ENCODE results near the gene OR1D5. TPM values are rescaled to one million over a fixed set of nuclear protein-coding genes. Genes with fewer than 3 reads are reported as not detected.

OR1D5 gene
- total and polyA plus RNA-seq, 7 experiments from 2014 or later, result not detected

- Mint-ChIP-seq H3K36me3 (peaks cover 0 to 9% (median 0%) of the 10 kb centered on the region in 5 donors), H3K27me3 (peaks cover 0 to 16% (median 10%) of the 10 kb centered on the region in 5 donors), H3K27ac (no peak overlapping the region), H3K4me3 (no peak overlapping the region), H3K4me1 (peaks cover 0 to 11% (median 6%) of the 10 kb centered on the region in 7 donors), H3K9me3 (peaks cover 3 to 24% (median 12%) of the 10 kb centered on the region in 11 donors)
- intact Hi-C loops (cut with micrococcal nuclease), result loop anchor here in 1 of 2 donors (10.0 kb wide), 1 partner anchor 1035 kb away; no protein-coding TSS in a partner anchor
- H3K4me1 ChIP-seq (ENCODE audit: control insufficient read depth in 2 of 2, insufficient read depth in 2 of 2, low read length in 2 of 2), result no peaks in the 10 kb centered on the region
- DNase-seq (no peak), ATAC-seq (peak; percentile 83)
- peaks cover 0 to 18% (median 0%) of the 10 kb centered on the region in 3 experiments for H3K9me3 ChIP-seq (ENCODE audit: control insufficient read depth in 2 of 3, low read length in 3 of 3)
- no peak overlapping the region for H3K27ac ChIP-seq (ENCODE audit: low read depth, low read length)
- CTCF ChIA-PET, result no interaction called here
- no peak overlapping the region for H3K4me3 ChIP-seq (ENCODE audit: low read length)
- H3K36me3 ChIP-seq (ENCODE audit: control insufficient read depth in 2 of 3, insufficient read depth in 3 of 3, low read length in 3 of 3), result no peaks in the 10 kb centered on the region
- H3K27me3 ChIP-seq (ENCODE audit: control insufficient read depth in 2 of 2, insufficient read depth in 2 of 2, low read length in 2 of 2), result no peaks in the 10 kb centered on the region
- POLR2A ChIA-PET, result interaction anchor here (0.7 kb wide), 1 partner anchor 447 kb away, joined by 3 read pairs; no protein-coding TSS in a partner anchor
Measured at GRCh38 chr17:3039736-3040135, 23.7 kb downstream of the OR1D5 start.

- ChIA-PET CTCF (no interaction called here), POLR2A (interaction anchor here (0.7 kb wide), 1 partner anchor 446 kb away, joined by 3 read pairs; no protein-coding TSS in a partner anchor)
- Mint-ChIP-seq H3K4me3 (peak overlapping the region in 1 of 10 donors; percentile 54), H3K36me3 (peaks cover 0 to 4% (median 0%) of the 10 kb centered on the region in 5 donors), H3K27ac (no peak overlapping the region), H3K27me3 (peaks cover 0 to 16% (median 10%) of the 10 kb centered on the region in 5 donors), H3K4me1 (peaks cover 0 to 11% (median 6%) of the 10 kb centered on the region in 7 donors), H3K9me3 (peaks cover 0 to 16% (median 6%) of the 10 kb centered on the region in 11 donors)
- ATAC-seq, result no peak
- DNase-seq, result peak in 1 of 9 donors; percentile 8
- no peak overlapping the region for H3K4me3 ChIP-seq (ENCODE audit: low read length)
- H3K36me3 ChIP-seq (ENCODE audit: control insufficient read depth in 2 of 3, insufficient read depth in 3 of 3, low read length in 3 of 3), result no peaks in the 10 kb centered on the region
- H3K4me1 ChIP-seq (ENCODE audit: control insufficient read depth in 2 of 2, insufficient read depth in 2 of 2, low read length in 2 of 2), result no peaks in the 10 kb centered on the region
- intact Hi-C loops (cut with micrococcal nuclease), result no loop called here
- H3K9me3 ChIP-seq (ENCODE audit: control insufficient read depth in 2 of 3, low read length in 3 of 3), result peaks cover 0 to 10% (median 0%) of the 10 kb centered on the region in 3 experiments
- H3K27ac ChIP-seq (ENCODE audit: low read depth, low read length), result no peak overlapping the region
- H3K27me3 ChIP-seq (ENCODE audit: control insufficient read depth in 2 of 2, insufficient read depth in 2 of 2, low read length in 2 of 2), result no peaks in the 10 kb centered on the region
Measured at GRCh38 chr17:3038941-3039340, 24.5 kb downstream of the OR1D5 start.

- intact Hi-C loops (cut with micrococcal nuclease), result no loop called here
- no peak for DNase-seq
- H3K27ac ChIP-seq (ENCODE audit: low read depth, low read length), result no peak overlapping the region
- peaks cover 0 to 11% (median 6%) of the 10 kb centered on the region in 7 donors for H3K4me1 Mint-ChIP-seq
- ChIA-PET CTCF (no interaction called here), POLR2A (interaction anchor here (0.6 kb wide), 1 partner anchor 78 kb away, joined by 3 read pairs; no protein-coding TSS in a partner anchor)
- no peak overlapping the region for H3K27ac Mint-ChIP-seq
- H3K27me3 Mint-ChIP-seq, result peaks cover 0 to 14% (median 8%) of the 10 kb centered on the region in 5 donors
- H3K9me3 Mint-ChIP-seq, result peaks cover 0 to 3% (median 0%) of the 10 kb centered on the region in 11 donors
- no peaks in the 10 kb centered on the region for H3K27me3 ChIP-seq (ENCODE audit: control insufficient read depth in 2 of 2, insufficient read depth in 2 of 2, low read length in 2 of 2)
- H3K36me3 Mint-ChIP-seq, result peaks cover 0 to 3% (median 0%) of the 10 kb centered on the region in 5 donors
- no peak overlapping the region for H3K4me3 ChIP-seq (ENCODE audit: low read length)
- no peaks in the 10 kb centered on the region for H3K9me3 ChIP-seq (ENCODE audit: control insufficient read depth in 2 of 3, low read length in 3 of 3)
- H3K4me3 Mint-ChIP-seq, result no peak overlapping the region
- ATAC-seq, result no peak
- H3K36me3 ChIP-seq (ENCODE audit: control insufficient read depth in 2 of 3, insufficient read depth in 3 of 3, low read length in 3 of 3), result no peaks in the 10 kb centered on the region
- no peaks in the 10 kb centered on the region for H3K4me1 ChIP-seq (ENCODE audit: control insufficient read depth in 2 of 2, insufficient read depth in 2 of 2, low read length in 2 of 2)
Measured at GRCh38 chr17:3037259-3037658, 26.1 kb downstream of the OR1D5 start.

GRCh38 chr17:3036800-3037199, 26.6 kb downstream of the OR1D5 start:
- Histone ChIP-seq H3K27me3 (ENCODE audit: control insufficient read depth in 2 of 2, insufficient read depth in 2 of 2, low read length in 2 of 2) (no peaks in the 10 kb centered on the region), H3K27ac (ENCODE audit: low read depth, low read length) (no peak overlapping the region), H3K4me3 (ENCODE audit: low read length) (no peak overlapping the region), H3K36me3 (ENCODE audit: control insufficient read depth in 2 of 3, insufficient read depth in 3 of 3, low read length in 3 of 3) (no peaks in the 10 kb centered on the region), H3K4me1 (ENCODE audit: control insufficient read depth in 2 of 2, insufficient read depth in 2 of 2, low read length in 2 of 2) (no peaks in the 10 kb centered on the region), H3K9me3 (ENCODE audit: control insufficient read depth in 2 of 3, low read length in 3 of 3) (no peaks in the 10 kb centered on the region)
- ChIA-PET CTCF (no interaction called here), POLR2A (interaction anchor here (0.6 kb wide), 1 partner anchor 77 kb away, joined by 3 read pairs; no protein-coding TSS in a partner anchor)
- Mint-ChIP-seq H3K4me1 (peaks cover 0 to 11% (median 6%) of the 10 kb centered on the region in 7 donors), H3K9me3 (no peaks in the 10 kb centered on the region), H3K36me3 (peaks cover 0 to 3% (median 0%) of the 10 kb centered on the region in 5 donors), H3K27me3 (peaks cover 0 to 10% (median 5%) of the 10 kb centered on the region in 5 donors), H3K4me3 (no peak overlapping the region), H3K27ac (no peak overlapping the region)
- ATAC-seq (no peak), DNase-seq (peak in 1 of 9 donors; percentile 3)
- intact Hi-C loops (cut with micrococcal nuclease), result no loop called here

GRCh38 chr17:3035968-3036280, 27.5 kb downstream of the OR1D5 start:
- peaks cover 0 to 6% (median 0%) of the 10 kb centered on the region in 5 donors for H3K27me3 Mint-ChIP-seq
- no peaks in the 10 kb centered on the region for H3K9me3 Mint-ChIP-seq
- CTCF ChIA-PET, result no interaction called here
- no peak for ATAC-seq
- H3K36me3 Mint-ChIP-seq, result peaks cover 0 to 3% (median 0%) of the 10 kb centered on the region in 5 donors
- Histone ChIP-seq H3K4me1 (ENCODE audit: control insufficient read depth in 2 of 2, insufficient read depth in 2 of 2, low read length in 2 of 2) (no peaks in the 10 kb centered on the region), H3K4me3 (ENCODE audit: low read length) (no peak overlapping the region), H3K27ac (ENCODE audit: low read depth, low read length) (no peak overlapping the region), H3K27me3 (ENCODE audit: control insufficient read depth in 2 of 2, insufficient read depth in 2 of 2, low read length in 2 of 2) (no peaks in the 10 kb centered on the region), H3K9me3 (ENCODE audit: control insufficient read depth in 2 of 3, low read length in 3 of 3) (no peaks in the 10 kb centered on the region), H3K36me3 (ENCODE audit: control insufficient read depth in 2 of 3, insufficient read depth in 3 of 3, low read length in 3 of 3) (peaks cover 0 to under 1% (median 0%) of the 10 kb centered on the region in 3 experiments)
- peak in 1 of 9 donors; percentile 6 for DNase-seq
- H3K4me3 Mint-ChIP-seq, result no peak overlapping the region
- intact Hi-C loops (cut with micrococcal nuclease), result no loop called here
- peaks cover 0 to 11% (median 6%) of the 10 kb centered on the region in 7 donors for H3K4me1 Mint-ChIP-seq
- no peak overlapping the region for H3K27ac Mint-ChIP-seq
- POLR2A ChIA-PET, result no interaction called here

GRCh38 chr17:3035256-3035967, 28.0 kb downstream of the OR1D5 start:
- H3K9me3 Mint-ChIP-seq, result no peaks in the 10 kb centered on the region
- peaks cover 0 to 5% (median 0%) of the 10 kb centered on the region in 3 experiments for H3K36me3 ChIP-seq (ENCODE audit: control insufficient read depth in 2 of 3, insufficient read depth in 3 of 3, low read length in 3 of 3)
- ChIA-PET POLR2A (no interaction called here), CTCF (no interaction called here)
- H3K36me3 Mint-ChIP-seq, result peaks cover 0 to 4% (median 0%) of the 10 kb centered on the region in 5 donors
- no peaks in the 10 kb centered on the region for H3K27me3 ChIP-seq (ENCODE audit: control insufficient read depth in 2 of 2, insufficient read depth in 2 of 2, low read length in 2 of 2)
- no peak overlapping the region for H3K4me3 ChIP-seq (ENCODE audit: low read length)
- no peaks in the 10 kb centered on the region for H3K4me1 ChIP-seq (ENCODE audit: control insufficient read depth in 2 of 2, insufficient read depth in 2 of 2, low read length in 2 of 2)
- peaks cover 0 to 11% (median 6%) of the 10 kb centered on the region in 7 donors for H3K4me1 Mint-ChIP-seq
- H3K27me3 Mint-ChIP-seq, result peaks cover 0 to 6% (median 0%) of the 10 kb centered on the region in 5 donors
- DNase-seq, result peak in 1 of 9 donors; percentile 15
- H3K27ac ChIP-seq (ENCODE audit: low read depth, low read length), result no peak overlapping the region
- no peak overlapping the region for H3K27ac Mint-ChIP-seq
- intact Hi-C loops (cut with micrococcal nuclease), result no loop called here
- no peak for ATAC-seq
- no peak overlapping the region for H3K4me3 Mint-ChIP-seq
- H3K9me3 ChIP-seq (ENCODE audit: control insufficient read depth in 2 of 3, low read length in 3 of 3), result no peaks in the 10 kb centered on the region
